ENCODE data around the gene CALHM5. TPM values are rescaled to one million over a fixed set of nuclear protein-coding genes. Genes with fewer than 3 reads are reported as not detected.

CALHM5 gene
- total RNA-seq, 1 experiment from 2014 or later: 0.05 TPM

GRCh38 chr6:116522896-116523295 is 11.5 kb downstream of the CALHM5 start:
- Histone ChIP-seq H3K4me1 (ENCODE audit: control insufficient read depth in 1 of 2, insufficient read depth in 2 of 2, low read length in 2 of 2) (no peaks in the 10 kb centered on the region), H3K27ac (ENCODE audit: low read depth, low read length) (no peak overlapping the region), H3K9ac (ENCODE audit: low read length) (no peak overlapping the region), H2AFZ (ENCODE audit: low read depth, low read length, poor library complexity, severe bottlenecking) (no peak overlapping the region), H3K9me2 (ENCODE audit: insufficient read depth) (no peaks in the 10 kb centered on the region), H3K9me3 (ENCODE audit: control insufficient read depth in 1 of 2, insufficient read depth in 1 of 2, low read depth in 1 of 2, low read length in 2 of 2) (no peaks in the 10 kb centered on the region), H3K4me2 (ENCODE audit: low read length) (no peak overlapping the region), H3K79me2 (ENCODE audit: insufficient read depth, low read length) (no peaks in the 10 kb centered on the region), H3K4me3 (replicated peaks in 1 of 2; ENCODE audit: low read depth in 1 of 2, low read length in 2 of 2) (no peak overlapping the region), H3K36me3 (ENCODE audit: control insufficient read depth in 1 of 2, insufficient read depth in 2 of 2, low read length in 2 of 2) (no peaks in the 10 kb centered on the region), H4K20me1 (ENCODE audit: insufficient read depth) (no peaks in the 10 kb centered on the region), H3K27me3 (ENCODE audit: insufficient read depth, low read length) (no peaks in the 10 kb centered on the region)
- DNase-seq (ENCODE audit: low read depth, low spot score) (no peak), ATAC-seq (no peak)
- CTCF ChIA-PET: no interaction called here
- POLR2A ChIA-PET: no interaction called here
- BruUV-seq (replicated peaks): no TSS peak
- intact Hi-C loops (cut with micrococcal nuclease): no loop called here
- TF ChIP-seq SIN3A (IDR thresholded peaks at IDR 0.05; ENCODE audit: low read depth) (no peak), SP1 (IDR thresholded peaks at IDR 0.05; ENCODE audit: low read depth) (no peak), YY1 (IDR thresholded peaks at IDR 0.05; ENCODE audit: extremely low read depth, insufficient replicate concordance, low read depth, low read length) (no peak), EZH2phosphoT487 (IDR thresholded peaks at IDR 0.05; ENCODE audit: borderline replicate concordance) (no peak), SRF (IDR thresholded peaks at IDR 0.05; ENCODE audit: low read depth) (no peak), ATF3 (IDR thresholded peaks at IDR 0.05) (no peak), CTCF (IDR thresholded peaks at IDR 0.05 in 2 of 3, conservative IDR thresholded peaks at IDR 0.05 in 1 of 3; ENCODE audit: borderline replicate concordance in 1 of 3, insufficient read depth in 1 of 3, low read depth in 2 of 3, low read length in 2 of 3) (no peak), ELF1 (IDR thresholded peaks at IDR 0.05; ENCODE audit: borderline replicate concordance, low read depth) (no peak), JUND (IDR thresholded peaks at IDR 0.05) (no peak)
- RAD21 ChIA-PET (ENCODE audit: low non-redundant PET in 1 of 2, low total read pairs in 2 of 2, uncharacterized antibody in 2 of 2, unreplicated experiment in 2 of 2): no interaction called here

Measured in HCT116 (cell line).